Duodenal mucosa (tissue), 2 donors: ENCODE results near the gene SH3BGRL3.
"Not testable (repeated sequence)": the region's sequence is repeated elsewhere in the genome, so short reads cannot be mapped to it uniquely, and the experiment has no call there.

ENCODE experiments used
- H3K27ac ChIP-seq: one replicate; pipeline ENCODE4 v1.7.0; 2013; ENCODE audit warnings: low read depth, low read length
- H3K27me3 ChIP-seq, 2 donors: one replicate each; pipeline ENCODE4 v1.7.0; 2013; ENCODE audit warnings: low read length in 2 of 2, control low read depth in 1 of 2; ENCODE audit not compliant: insufficient read depth in 2 of 2, control insufficient read depth in 1 of 2
- H3K36me3 ChIP-seq, 2 donors: one replicate each; pipeline ENCODE4 v1.7.0; 2013; ENCODE audit warnings: low read length in 2 of 2, control low read depth in 1 of 2; ENCODE audit not compliant: insufficient read depth in 2 of 2, control insufficient read depth in 1 of 2
- H3K4me1 ChIP-seq, 2 donors: one replicate each; pipeline ENCODE4 v1.7.0; 2013; ENCODE audit warnings: low read length in 2 of 2, control low read depth in 1 of 2; ENCODE audit not compliant: insufficient read depth in 2 of 2, control insufficient read depth in 1 of 2
- H3K4me3 ChIP-seq, 2 donors: one replicate each; pipeline ENCODE4 v1.7.0; 2013; ENCODE audit warnings: low read length in 2 of 2, low read depth in 1 of 2
- H3K9ac ChIP-seq, 2 donors: one replicate each; pipeline ENCODE4 v1.7.0; 2013; ENCODE audit warnings: low read length in 2 of 2, low read depth in 1 of 2
- H3K9me3 ChIP-seq, 2 donors: one replicate each; pipeline ENCODE4 v1.7.0; 2013; ENCODE audit warnings: low read length in 2 of 2, control low read depth in 1 of 2; ENCODE audit not compliant: control insufficient read depth in 1 of 2

SH3BGRL3 gene

GRCh38 chr1:26327956-26328362 is 48.1 kb downstream of the SH3BGRL3 start:
- Histone ChIP-seq H3K27ac (no peak overlapping the region), H3K9me3 (no peaks in the 10 kb centered on the region), H3K9ac (no peak overlapping the region), H3K27me3 (no peaks in the 10 kb centered on the region), H3K36me3 (peaks cover 0 to 5% of the 10 kb centered on the region in 2 donors), H3K4me1 (no peaks in the 10 kb centered on the region), H3K4me3 (no peak overlapping the region)

GRCh38 chr1:26328597-26328996 is 48.7 kb downstream of the SH3BGRL3 start:
- Histone ChIP-seq H3K27me3 (no peaks in the 10 kb centered on the region), H3K4me1 (no peaks in the 10 kb centered on the region), H3K36me3 (peaks cover 0 to 5% of the 10 kb centered on the region in 2 donors), H3K9ac (no peak overlapping the region), H3K4me3 (no peak overlapping the region), H3K27ac (no peak overlapping the region), H3K9me3 (no peaks in the 10 kb centered on the region)

DNA sequence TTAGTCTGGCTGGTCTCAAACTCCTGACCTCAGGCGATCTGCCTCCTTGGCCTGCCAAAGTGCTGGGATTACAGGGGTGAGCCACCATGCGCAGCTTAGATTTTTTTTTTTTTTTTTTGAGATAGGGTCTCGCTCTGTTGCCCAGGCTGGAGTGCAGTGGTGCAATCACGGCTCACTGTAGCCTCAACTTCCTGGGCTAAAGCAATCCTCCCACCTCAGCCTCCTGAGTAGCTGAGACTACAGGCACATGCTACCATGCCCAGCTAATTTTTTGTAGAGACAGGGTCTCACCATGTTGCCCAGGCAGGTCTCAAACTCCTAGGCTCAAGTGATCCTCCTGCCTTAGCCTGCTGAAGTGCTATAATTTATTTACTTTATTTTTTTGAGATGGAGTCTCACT is 49.5 kb downstream of the SH3BGRL3 start:
- not testable (repeated sequence) for H3K9ac ChIP-seq, H3K27ac ChIP-seq, H3K9me3 ChIP-seq, H3K4me3 ChIP-seq, H3K36me3 ChIP-seq, H3K27me3 ChIP-seq, H3K4me1 ChIP-seq

DNA sequence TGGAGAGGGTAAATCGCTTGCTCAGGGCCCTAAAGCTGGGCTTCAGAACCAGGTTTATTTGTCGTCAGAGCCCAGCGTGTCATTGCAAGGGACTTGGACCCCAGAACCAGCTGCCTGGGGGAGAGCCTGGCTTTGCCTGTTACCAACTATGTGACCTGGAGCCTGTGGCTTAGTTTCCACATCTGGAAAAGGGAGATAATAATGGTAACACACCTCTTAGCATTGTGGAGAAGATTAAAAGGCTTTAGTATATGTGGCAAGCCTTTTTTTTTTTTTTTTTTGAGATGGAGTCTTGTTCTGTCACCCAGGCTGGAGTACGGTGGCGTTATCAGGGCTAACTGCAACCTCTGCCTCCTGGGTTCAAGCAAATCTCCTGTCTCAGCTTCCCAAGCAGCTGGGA is 50.4 kb downstream of the SH3BGRL3 start:
- Histone ChIP-seq H3K9ac (no peak overlapping the region), H3K27me3 (no peaks in the 10 kb centered on the region), H3K4me3 (no peak overlapping the region), H3K9me3 (no peaks in the 10 kb centered on the region), H3K36me3 (peaks cover 0 to 5% of the 10 kb centered on the region in 2 donors), H3K27ac (no peak overlapping the region), H3K4me1 (no peaks in the 10 kb centered on the region)
